A549 (cell line): ENCODE measurements around the gene SMLR1. TPM values are rescaled to one million over a fixed set of nuclear protein-coding genes. Genes with fewer than 3 reads are reported as not detected.

ENCODE experiments used
- ATAC-seq, 2 experiments: fragments of 200-7000 bp in 1 of 2; fragments of >200 bp in 1 of 2; cut with Nextera tagmentation in 1 of 2; cut with Tn5 transposase in 1 of 2; 3 replicates each; pipeline versions ENCODE4 v1.8.0 to v1.9.1; 2018 to 2020; ENCODE audit warnings: mild to moderate bottlenecking in 1 of 2, moderate library complexity in 1 of 2
- CTCF ChIA-PET: fragments of 300-600 bp; sonication (Branson Sonifier 250); formaldehyde crosslinking; extraction: SDS; loops from one replicate; lab custom pipeline; 2021; ENCODE audit warnings: antibody characterized with exemption, inconsistent platforms; lab: Yijun Ruan, JAX
- POLR2A ChIA-PET: fragments of 350-600 bp; formaldehyde crosslinking; extraction: SDS; loops from one replicate; lab custom pipeline; 2021; ENCODE audit warnings: antibody characterized with exemption, inconsistent platforms; lab: Yijun Ruan, JAX
- DNase-seq, 2 experiments: peaks; one replicate each; pipeline versions ENCODE4 v3.0.0 to v3.0.0-alpha.2; 2011 to 2016; ENCODE audit warnings: low read depth in 1 of 2, low spot score in 1 of 2
- FAIRE-seq: peaks from 2 replicates; lab custom pipeline; 2011; peaks lifted over from hg19 to GRCh38; lab: Jason Lieb, UNC
- H3K27ac ChIP-seq, 2 experiments: fragments of >200 bp; sonication (Bioruptor Twin); formaldehyde crosslinking; 3 replicates each; pipeline ENCODE4 v1.5.1; 2016 to 2017
- H3K4me1 ChIP-seq: fragments of >200 bp; sonication (Bioruptor Twin); formaldehyde crosslinking; 3 replicates; pipeline ENCODE4 v1.6.1; 2016
- H3K4me2 ChIP-seq: fragments of >200 bp; sonication (Bioruptor Twin); formaldehyde crosslinking; 3 replicates; pipeline ENCODE4 v1.6.1; 2016
- H3K4me3 ChIP-seq: fragments of >200 bp; sonication (Bioruptor Twin); formaldehyde crosslinking; 3 replicates; pipeline ENCODE4 v1.5.1; 2016
- H3K9me3 ChIP-seq: fragments of >200 bp; sonication (Bioruptor Twin); formaldehyde crosslinking; 3 replicates; pipeline ENCODE4 v1.6.1; 2016
- CBX2 ChIP-seq: fragments of 200-600 bp; sonication (generic); IDR thresholded peaks from 2 replicates; pipeline ENCODE4 v1.6.1; 2016; ENCODE audit warnings: low read depth, mild to moderate bottlenecking, borderline replicate concordance
- CBX8 ChIP-seq: fragments of 200-600 bp; sonication (generic); IDR thresholded peaks from 2 replicates; pipeline ENCODE4 v1.6.1; 2016
- CEBPB ChIP-seq, 2 experiments: fragments of >200 bp in 1 of 2; sonication (Bioruptor Twin) in 1 of 2; formaldehyde crosslinking in 1 of 2; IDR thresholded peaks; 2 replicates each; pipeline ENCODE4 v1.6.1; 2012 to 2016
- CHD2 ChIP-seq: fragments of 150-350 bp; IDR thresholded peaks from 2 replicates; pipeline ENCODE4 v1.6.1; 2014; ENCODE audit warnings: low read length; ENCODE audit not compliant: partially characterized antibody
- ESRRA ChIP-seq: fragments of 150-350 bp; IDR thresholded peaks from 2 replicates; pipeline ENCODE4 v1.6.1; 2014; ENCODE audit warnings: mild to moderate bottlenecking, low read length, borderline replicate concordance
- HDAC2 ChIP-seq: fragments of 200-600 bp; sonication (generic); IDR thresholded peaks from 2 replicates; pipeline ENCODE4 v1.6.1; 2016
- HOXB5 ChIP-seq: fragments of 250-450 bp; sonication (Bioruptor Pico); IDR thresholded peaks from 2 replicates; pipeline ENCODE4 v1.5.0; 2020; ENCODE audit warnings: mild to moderate bottlenecking, moderate library complexity
- JUN ChIP-seq, 2 experiments: fragments of >200 bp; sonication (Bioruptor Twin); formaldehyde crosslinking; IDR thresholded peaks; 2 replicates in 1 of 2; 3 replicates in 1 of 2; pipeline ENCODE4 v1.6.1; 2016 to 2017
- JUNB ChIP-seq: fragments of >200 bp; sonication (Bioruptor Twin); formaldehyde crosslinking; IDR thresholded peaks from 2 replicates; pipeline ENCODE4 v1.6.1; 2016
- MAFK ChIP-seq: fragments of 450-650 bp; IDR thresholded peaks from 2 replicates; pipeline ENCODE4 v1.6.1; 2014; ENCODE audit not compliant: partially characterized antibody
- NPAS2 ChIP-seq: fragments of 250-450 bp; sonication (Bioruptor Pico); IDR thresholded peaks from 2 replicates; pipeline ENCODE4 v1.8.0; 2022; ENCODE audit warnings: mild to moderate bottlenecking, moderate library complexity, borderline replicate concordance
- PHF8 ChIP-seq: fragments of 200-600 bp; sonication (generic); IDR thresholded peaks from 2 replicates; pipeline ENCODE4 v1.6.1; 2016; ENCODE audit warnings: low read depth, mild to moderate bottlenecking, antibody characterized with exemption, moderate library complexity, borderline replicate concordance
- POLR2A ChIP-seq: IDR thresholded peaks from 2 replicates; pipeline ENCODE4 v1.6.1; 2012; ENCODE audit warnings: mild to moderate bottlenecking, low read length
- RAD21 ChIP-seq, 2 experiments: fragments of >200 bp in 1 of 2; sonication (Bioruptor Twin) in 1 of 2; formaldehyde crosslinking in 1 of 2; IDR thresholded peaks in 1 of 2; conservative IDR thresholded peaks in 1 of 2; 2 replicates in 1 of 2; 3 replicates in 1 of 2; pipeline ENCODE4 v1.6.1; 2012 to 2018; ENCODE audit warnings: inconsistent platforms in 1 of 2
- RCOR1 ChIP-seq: fragments of 150-350 bp; IDR thresholded peaks from 2 replicates; pipeline ENCODE4 v1.6.1; 2014; ENCODE audit warnings: antibody characterized with exemption, low read length, low read depth
- RFX5 ChIP-seq: fragments of 450-650 bp; IDR thresholded peaks from 2 replicates; pipeline ENCODE4 v1.7.1; 2014; ENCODE audit warnings: antibody characterized with exemption, mild to moderate bottlenecking, moderate library complexity
- SMC3 ChIP-seq: fragments of >200 bp; sonication (Bioruptor Twin); formaldehyde crosslinking; IDR thresholded peaks from 3 replicates; pipeline ENCODE4 v1.6.1; 2018; ENCODE audit warnings: inconsistent platforms
- ZSCAN20 ChIP-seq: fragments of 250-450 bp; sonication (Bioruptor Pico); IDR thresholded peaks from 2 replicates; pipeline ENCODE4 v1.8.0; 2022; ENCODE audit warnings: mild to moderate bottlenecking, moderate library complexity
- WGBS: methylation state at CpG from one replicate; pipeline ENCODE4 v1.1.6; 2017; ENCODE audit errors: missing lambda C conversion rate; 5-methylcytosine and 5-hydroxymethylcytosine counted together
- polyA plus RNA-seq, 4 experiments: library from polyadenylated mRNA; depleted of rRNA in 3 of 4; stranded (reverse); fragments of >200 nt; fragmentation: RNase III in 1 of 4; extraction: RNeasy Plus Mini Kit Qiagen cat#74134 plus additional on column Dnase treatment in 1 of 4; gene quantifications; 2 replicates in 3 of 4; 3 replicates in 1 of 4; pipeline ENCODE4 v1.2.3, GENCODE V29; 2011 to 2017
- TF ChIP-seq, protein P1 (sequence below): fragments of 250-450 bp; sonication (Bioruptor Pico); IDR thresholded peaks from 2 replicates; pipeline ENCODE4 v1.5.0; 2021; ENCODE audit warnings: mild to moderate bottlenecking, moderate library complexity, borderline replicate concordance
- TF ChIP-seq, protein P2 (sequence below): fragments of >200 bp; sonication (Bioruptor Twin); formaldehyde crosslinking; IDR thresholded peaks from 3 replicates; pipeline ENCODE4 v1.5.1; 2016
- TF ChIP-seq, protein P3 (sequence below): IDR thresholded peaks from 2 replicates; pipeline ENCODE4 v1.6.1; 2012
- TF ChIP-seq, protein P4 (sequence below): fragments of >200 bp; sonication (Bioruptor Twin); formaldehyde crosslinking; IDR thresholded peaks from 2 replicates; pipeline ENCODE4 v1.6.1; 2016
- TF ChIP-seq, protein P5 (sequence below): IDR thresholded peaks from 2 replicates; pipeline ENCODE4 v1.6.1; 2012

SMLR1 gene
- polyA plus RNA-seq, 2 of the 4 experiments (the other 2 are of a cell fraction) = 0.03 to 0.05 TPM

DNA sequence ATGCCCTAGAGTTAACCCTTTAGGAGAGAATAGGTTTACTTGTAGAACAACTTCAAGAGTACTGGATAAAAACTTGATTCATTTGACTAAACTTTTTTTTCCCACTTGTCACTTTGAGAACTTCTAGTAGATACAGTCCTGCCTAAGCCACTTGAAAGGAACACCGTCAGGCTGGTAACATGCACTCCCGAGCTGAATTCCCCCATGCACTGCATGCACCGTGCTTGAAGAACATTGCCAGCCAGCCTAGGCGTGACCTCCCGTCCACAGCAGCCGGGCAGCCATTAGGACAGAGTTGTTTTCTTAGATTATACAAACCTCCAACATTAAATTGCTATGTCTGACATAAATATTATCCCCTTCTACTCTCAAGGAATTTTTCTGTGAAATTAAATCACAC is 52.6 kb downstream of the SMLR1 start (continued):
- TF ChIP-seq, protein P1, sequence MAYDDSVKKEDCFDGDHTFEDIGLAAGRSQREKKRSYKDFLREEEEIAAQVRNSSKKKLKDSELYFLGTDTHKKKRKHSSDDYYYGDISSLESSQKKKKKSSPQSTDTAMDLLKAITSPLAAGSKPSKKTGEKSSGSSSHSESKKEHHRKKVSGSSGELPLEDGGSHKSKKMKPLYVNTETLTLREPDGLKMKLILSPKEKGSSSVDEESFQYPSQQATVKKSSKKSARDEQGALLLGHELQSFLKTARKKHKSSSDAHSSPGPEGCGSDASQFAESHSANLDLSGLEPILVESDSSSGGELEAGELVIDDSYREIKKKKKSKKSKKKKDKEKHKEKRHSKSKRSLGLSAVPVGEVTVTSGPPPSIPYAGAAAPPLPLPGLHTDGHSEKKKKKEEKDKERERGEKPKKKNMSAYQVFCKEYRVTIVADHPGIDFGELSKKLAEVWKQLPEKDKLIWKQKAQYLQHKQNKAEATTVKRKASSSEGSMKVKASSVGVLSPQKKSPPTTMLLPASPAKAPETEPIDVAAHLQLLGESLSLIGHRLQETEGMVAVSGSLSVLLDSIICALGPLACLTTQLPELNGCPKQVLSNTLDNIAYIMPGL = no peak
- TF ChIP-seq POLR2A = no peak
- TF ChIP-seq, protein P2, sequence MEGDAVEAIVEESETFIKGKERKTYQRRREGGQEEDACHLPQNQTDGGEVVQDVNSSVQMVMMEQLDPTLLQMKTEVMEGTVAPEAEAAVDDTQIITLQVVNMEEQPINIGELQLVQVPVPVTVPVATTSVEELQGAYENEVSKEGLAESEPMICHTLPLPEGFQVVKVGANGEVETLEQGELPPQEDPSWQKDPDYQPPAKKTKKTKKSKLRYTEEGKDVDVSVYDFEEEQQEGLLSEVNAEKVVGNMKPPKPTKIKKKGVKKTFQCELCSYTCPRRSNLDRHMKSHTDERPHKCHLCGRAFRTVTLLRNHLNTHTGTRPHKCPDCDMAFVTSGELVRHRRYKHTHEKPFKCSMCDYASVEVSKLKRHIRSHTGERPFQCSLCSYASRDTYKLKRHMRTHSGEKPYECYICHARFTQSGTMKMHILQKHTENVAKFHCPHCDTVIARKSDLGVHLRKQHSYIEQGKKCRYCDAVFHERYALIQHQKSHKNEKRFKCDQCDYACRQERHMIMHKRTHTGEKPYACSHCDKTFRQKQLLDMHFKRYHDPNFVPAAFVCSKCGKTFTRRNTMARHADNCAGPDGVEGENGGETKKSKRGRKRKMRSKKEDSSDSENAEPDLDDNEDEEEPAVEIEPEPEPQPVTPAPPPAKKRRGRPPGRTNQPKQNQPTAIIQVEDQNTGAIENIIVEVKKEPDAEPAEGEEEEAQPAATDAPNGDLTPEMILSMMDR = no peak
- TF ChIP-seq SMC3 = no peak
- TF ChIP-seq, protein P3, sequence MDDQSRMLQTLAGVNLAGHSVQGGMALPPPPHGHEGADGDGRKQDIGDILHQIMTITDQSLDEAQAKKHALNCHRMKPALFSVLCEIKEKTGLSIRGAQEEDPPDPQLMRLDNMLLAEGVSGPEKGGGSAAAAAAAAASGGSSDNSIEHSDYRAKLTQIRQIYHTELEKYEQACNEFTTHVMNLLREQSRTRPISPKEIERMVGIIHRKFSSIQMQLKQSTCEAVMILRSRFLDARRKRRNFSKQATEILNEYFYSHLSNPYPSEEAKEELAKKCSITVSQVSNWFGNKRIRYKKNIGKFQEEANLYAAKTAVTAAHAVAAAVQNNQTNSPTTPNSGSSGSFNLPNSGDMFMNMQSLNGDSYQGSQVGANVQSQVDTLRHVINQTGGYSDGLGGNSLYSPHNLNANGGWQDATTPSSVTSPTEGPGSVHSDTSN = no peak
- TF ChIP-seq HDAC2 = no peak
- no peak for TF ChIP-seq RCOR1

DNA sequence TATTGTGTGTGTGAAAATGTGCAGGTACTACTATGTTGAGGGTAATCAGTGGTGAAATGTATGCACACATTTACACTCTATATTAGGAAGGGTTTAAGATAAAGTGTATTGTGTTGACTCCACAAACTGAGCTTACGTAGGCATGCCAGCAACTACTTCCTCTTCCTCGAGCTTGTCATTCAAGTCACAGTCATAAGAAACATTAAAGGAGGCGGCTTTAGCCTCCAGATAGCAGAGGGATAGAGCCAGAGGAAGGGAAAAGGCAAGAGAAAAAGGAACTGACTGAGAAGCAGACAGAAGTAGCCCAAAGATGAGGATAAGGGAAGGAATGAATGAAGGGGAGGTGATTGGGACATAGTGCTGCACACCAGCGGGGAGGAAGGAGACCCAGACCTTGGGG is 55.2 kb downstream of the SMLR1 start:
- Histone ChIP-seq H3K27ac (no peak overlapping the region), H3K4me1 (no peaks in the 10 kb centered on the region), H3K4me3 (no peak overlapping the region), H3K4me2 (no peak overlapping the region), H3K9me3 (no peaks in the 10 kb centered on the region)
- 82% methylated on average over 4 of the region's 4 CpGs for WGBS
- DNase-seq (no peak), FAIRE-seq (no peak), ATAC-seq (no peak)
- ChIA-PET POLR2A (no interaction called here), CTCF (interaction anchor here (6.4 kb wide), 1 partner anchor 235 kb away, joined by 69 read pairs; no protein-coding TSS in a partner anchor)
- no peak for TF ChIP-seq MAFK
- TF ChIP-seq, protein P3 = no peak

GRCh38 chr6:130885392-130886192 is 58.4 kb downstream of the SMLR1 start:
- Histone ChIP-seq H3K4me2 (no peak overlapping the region), H3K9me3 (no peaks in the 10 kb centered on the region), H3K4me1 (no peaks in the 10 kb centered on the region), H3K27ac (no peak overlapping the region), H3K4me3 (no peak overlapping the region)
- WGBS = 26% methylated on average over 4 of the region's 4 CpGs
- no peak for FAIRE-seq
- peak; percentile 40 to 75 for DNase-seq
- no peak for TF ChIP-seq JUNB
- TF ChIP-seq, protein P2 = peak; percentile 87
- TF ChIP-seq MAFK = peak; percentile 93
- peak; percentile 95 to 96 for TF ChIP-seq RAD21 (conservative IDR thresholded peaks at IDR 0.05 in 1 of 2, IDR thresholded peaks at IDR 0.05 in 1 of 2)
- TF ChIP-seq ZSCAN20 (CRISPR knock-in tag) = no peak
- TF ChIP-seq, protein P4, sequence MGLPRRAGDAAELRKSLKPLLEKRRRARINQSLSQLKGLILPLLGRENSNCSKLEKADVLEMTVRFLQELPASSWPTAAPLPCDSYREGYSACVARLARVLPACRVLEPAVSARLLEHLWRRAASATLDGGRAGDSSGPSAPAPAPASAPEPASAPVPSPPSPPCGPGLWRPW = no peak
- TF ChIP-seq CBX2 = no peak
- TF ChIP-seq PHF8 = no peak
- no peak for TF ChIP-seq JUN (IDR thresholded peaks at IDR 0.05)
- no peak for TF ChIP-seq CBX8
- TF ChIP-seq POLR2A = no peak
- TF ChIP-seq HOXB5 = no peak
- no peak for TF ChIP-seq NPAS2 (CRISPR knock-in tag)
- no peak for TF ChIP-seq ESRRA
- no peak for TF ChIP-seq RFX5
- no peak for TF ChIP-seq CHD2
- TF ChIP-seq, protein P5, sequence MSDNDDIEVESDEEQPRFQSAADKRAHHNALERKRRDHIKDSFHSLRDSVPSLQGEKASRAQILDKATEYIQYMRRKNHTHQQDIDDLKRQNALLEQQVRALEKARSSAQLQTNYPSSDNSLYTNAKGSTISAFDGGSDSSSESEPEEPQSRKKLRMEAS = no peak
- peak; percentile 94 for TF ChIP-seq SMC3
- no peak for TF ChIP-seq CEBPB (IDR thresholded peaks at IDR 0.05)
- peak; percentile 90 to 93 for ATAC-seq
- POLR2A ChIA-PET = no interaction called here
- CTCF ChIA-PET = interaction anchor here (0.6 to 6.4 kb wide), 30 partner anchors 9 to 743 kb away, joined by 3 to 69 read pairs (median 4); partner anchors contain the start of gene MED23
